HG02642 (cell line): Measurements from ENCODE around the gene MVD.

Experiments
- ATAC-seq: cut with Tn5 transposase; IDR thresholded peaks from one replicate; pipeline ENCODE4 v1.9.1; 2021; ENCODE audit warnings: mild to moderate bottlenecking; ENCODE audit not compliant: unreplicated experiment, poor library complexity

MVD gene

DNA sequence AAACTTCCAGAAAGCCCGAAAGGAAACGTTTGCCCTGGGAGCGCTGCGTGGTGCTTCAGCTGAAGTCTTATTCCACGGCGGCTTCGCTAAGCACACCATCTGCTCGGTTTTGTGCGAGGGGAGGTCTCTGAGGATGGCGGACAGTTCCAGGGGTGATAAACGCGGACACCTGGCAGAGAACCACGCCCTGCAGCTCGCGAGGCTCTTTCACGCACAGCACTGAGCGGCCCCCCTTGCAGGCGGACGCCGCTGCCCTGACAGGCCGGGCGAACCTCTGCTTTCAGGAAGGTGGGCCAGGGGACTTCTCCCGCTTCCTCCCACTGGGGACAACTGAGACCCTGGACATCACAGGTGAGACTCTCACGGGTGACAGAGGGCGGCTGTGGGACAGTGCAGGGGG, 3.7 kb downstream of the MVD start:
- ATAC-seq = no peak

DNA sequence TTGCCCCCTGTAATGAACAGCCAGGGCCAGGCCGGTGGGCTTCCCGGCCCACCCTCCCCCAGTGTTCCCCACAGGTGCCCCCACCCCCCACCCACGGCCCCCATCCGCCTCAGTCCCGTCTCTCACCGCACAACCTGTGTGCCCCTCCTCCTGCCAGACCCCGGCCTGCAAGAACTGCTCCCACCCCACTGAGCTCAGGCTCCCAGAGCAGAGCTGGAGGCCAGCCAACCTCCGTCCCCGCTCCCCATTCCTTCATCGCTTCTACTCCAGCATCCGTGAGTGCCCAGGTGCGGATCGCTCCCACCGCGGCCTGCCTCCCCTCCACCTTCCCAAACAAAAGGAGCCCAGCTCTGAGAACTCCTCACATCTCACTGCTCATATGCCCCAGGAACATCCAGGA, 4.2 kb downstream of the MVD start:
- ATAC-seq = no peak

DNA sequence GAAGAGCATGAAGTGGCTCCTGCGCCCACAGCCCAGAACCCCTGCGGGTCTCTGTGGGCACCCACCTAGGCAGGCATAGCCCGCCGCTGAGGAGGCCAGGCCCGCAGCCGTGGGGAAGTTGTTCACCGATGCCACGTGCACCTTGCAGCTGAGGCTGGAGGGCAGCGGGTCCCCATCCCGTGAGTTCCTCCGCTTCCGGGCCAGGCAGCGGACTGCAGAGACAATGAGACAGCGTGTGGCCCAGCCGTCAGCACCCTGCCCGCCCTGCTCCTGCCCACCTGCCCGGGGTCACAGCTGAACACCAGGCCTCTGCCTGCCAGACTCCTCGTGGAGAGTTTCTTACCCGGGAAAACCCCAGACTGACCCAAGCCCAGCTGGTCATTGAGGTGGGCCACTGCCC, 5.5 kb downstream of the MVD start:
- ATAC-seq = no peak

DNA sequence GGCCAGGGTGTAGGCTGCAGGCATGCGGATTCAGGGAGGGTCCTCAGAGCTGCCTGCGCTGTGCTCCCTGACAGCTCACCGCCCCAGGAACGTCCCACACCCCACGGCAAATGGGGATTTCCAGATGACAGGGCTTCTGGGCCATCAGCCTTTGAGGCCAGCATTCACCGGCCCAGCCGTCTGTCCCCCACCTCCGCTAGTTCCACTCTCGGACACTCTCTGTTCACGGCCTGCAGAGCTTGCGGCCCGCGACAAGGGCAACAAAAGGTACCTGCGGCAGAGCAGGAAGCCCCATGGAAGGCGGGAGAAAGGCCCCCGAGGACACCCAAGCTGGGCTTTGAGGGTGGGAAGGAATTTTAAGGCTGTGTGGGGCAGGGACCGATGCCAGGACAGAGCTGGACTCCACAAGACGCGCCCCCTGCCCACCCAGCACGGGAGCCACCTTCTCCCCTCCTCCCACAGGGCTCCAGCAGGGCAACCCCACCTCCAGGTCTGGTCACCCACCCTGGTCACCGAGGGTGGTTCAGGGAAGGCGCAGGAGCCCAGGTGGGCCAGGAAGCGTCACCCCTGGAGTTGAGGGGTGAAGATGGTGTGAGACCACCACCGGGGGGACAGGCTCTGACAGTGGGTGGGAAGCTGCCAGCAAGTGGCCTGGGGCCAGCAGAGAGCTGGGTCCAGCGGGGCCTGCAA, 6.5 kb downstream of the MVD start:
- no peak for ATAC-seq

DNA sequence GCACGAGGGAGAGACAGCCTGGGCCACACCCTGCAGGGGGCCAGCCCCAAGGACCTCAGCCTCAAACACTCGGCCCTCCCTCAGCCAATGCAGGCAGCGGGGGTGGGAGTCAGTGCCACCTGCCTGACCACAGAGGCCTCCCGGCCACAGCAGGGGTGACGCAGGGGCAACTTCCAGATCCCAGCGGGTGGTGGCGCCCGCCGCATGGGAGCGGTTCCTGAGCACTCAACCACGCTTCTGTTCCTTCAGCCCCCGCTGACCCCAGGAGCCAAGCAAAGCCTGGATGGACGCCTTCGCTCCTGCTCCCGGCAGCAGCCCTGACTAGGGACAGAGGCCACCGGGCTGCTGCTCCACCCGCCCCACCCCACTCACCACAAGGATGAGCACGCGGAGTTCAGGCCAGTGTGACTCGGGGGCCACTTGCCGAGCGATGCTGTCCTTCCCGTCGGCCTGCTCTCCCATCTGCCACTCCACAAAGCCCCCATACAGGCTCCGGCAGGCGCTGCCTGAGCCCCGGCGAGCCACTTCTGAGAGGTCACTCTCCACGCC, 7.1 kb downstream of the MVD start:
- ATAC-seq = no peak

DNA sequence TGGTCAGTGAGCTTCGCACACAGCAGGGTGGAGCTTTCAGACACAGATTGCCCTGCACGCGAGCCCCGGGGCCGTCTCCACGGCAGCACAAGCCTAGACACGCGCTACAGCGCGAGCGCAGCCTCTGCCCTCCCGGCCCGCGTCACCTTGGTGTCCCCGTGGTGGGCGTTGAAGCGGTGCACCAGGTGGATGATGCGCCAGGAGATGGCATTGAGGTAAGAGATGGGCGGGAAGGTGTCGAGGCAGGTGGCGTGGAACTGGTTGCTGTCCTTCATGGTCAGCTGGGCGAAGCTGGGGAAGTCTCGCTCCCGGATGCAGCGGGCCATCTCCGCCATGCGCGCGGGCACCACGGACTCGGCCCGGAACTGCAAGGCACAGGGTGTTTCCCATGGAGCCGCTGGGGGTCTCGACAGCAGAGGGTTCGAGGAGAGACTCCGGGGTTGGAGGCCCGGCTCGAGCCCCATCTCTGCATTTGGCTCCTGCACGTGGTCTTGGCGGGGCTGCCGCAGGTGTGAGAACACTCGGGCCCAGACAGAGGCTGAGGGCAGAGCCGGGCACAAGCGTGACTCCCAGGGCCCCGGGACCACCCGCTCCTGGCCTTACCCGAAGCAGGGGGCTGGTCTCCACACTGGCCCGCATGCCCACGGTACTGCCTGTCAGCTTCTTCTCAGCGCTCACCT, 7.7 kb downstream of the MVD start:
- no peak for ATAC-seq

DNA sequence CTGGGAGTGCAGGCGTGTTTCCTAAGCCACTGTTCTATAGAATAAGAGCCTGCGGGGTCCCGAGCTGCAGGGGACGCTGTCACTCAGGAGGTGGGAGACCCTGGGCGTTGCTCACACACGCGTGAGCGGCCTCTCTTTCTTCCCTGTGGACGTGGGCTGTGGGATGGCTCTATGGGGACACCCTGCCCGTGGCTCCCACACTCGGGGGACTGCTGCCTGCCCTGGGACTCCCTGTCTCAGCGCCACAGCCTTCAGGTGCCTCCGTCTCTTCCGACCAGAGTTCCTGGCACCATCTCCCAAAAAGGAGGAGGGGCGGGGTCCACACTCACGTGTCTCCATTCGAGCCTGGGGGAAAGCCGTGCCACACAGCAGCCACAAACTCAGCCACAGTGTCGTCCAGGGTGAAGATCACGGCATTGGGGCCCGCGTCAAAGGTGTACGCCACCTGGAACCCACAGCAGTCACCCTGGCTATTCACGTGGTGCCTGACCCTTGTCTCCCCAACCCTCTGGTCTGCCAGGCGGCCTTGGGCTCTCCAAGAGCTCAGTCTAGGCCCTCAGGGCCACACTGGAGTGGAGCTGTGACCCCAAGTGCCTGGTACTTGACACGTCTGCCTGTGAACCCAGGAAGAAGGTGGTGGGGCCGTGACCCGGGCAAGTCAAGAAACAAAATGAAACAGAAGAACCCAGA, 8.4 kb downstream of the MVD start:
- ATAC-seq = no peak

DNA sequence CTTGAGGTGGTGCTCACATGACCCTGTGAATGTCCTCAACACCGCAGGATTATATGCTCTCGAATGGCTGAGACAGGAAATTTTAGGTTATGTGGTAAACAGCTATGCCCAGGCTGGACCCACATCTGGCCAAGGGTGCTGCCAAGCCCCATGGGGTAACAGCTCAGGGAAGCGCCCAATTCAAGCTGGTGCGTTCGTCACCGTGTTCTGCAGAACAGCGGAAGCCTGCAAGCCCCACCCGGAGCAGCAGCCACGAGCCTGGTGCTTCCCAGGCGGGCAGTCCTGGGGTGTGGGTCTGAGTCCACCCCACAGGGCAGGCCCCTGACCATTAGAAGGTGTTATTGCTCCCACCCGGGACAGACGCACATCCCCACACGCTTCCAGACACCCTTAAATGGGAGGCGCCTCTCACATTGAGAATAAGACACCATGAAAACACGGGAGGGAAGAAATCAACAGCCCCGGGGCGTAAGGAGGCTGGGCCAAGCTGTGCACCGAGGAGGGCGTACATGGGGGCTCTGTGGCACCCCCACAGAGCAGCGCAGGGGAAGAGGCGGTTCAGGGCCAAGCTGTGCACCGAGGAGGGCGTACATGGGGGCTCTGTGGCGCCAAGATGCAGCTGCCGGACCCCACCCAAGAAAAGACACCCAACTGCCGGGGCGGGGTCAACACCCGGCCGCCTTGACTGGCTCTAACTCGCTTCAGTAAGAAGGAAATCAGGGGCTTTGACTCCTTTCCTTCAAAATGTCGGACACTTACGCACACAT, 9.1 kb downstream of the MVD start:
- no peak for ATAC-seq

DNA sequence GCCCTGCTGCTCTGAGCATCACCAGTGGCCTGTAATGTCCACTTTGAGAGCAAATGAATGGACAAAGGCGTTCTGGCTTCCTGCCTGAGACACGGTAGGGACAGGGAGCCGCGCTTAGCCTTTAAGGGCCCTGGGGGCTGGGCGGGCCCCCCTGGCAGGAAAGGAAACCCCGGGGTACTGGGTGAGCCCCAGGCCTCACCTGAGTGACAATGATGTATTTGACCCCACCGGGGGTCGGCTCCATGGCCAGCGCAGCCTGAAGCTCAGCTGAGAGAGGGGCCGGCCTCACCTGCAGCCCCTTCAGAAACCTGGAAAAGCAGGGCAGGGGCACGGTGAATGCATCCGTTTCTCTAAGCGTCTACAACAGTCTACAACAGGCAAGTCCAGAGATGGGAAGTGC, 9.8 kb downstream of the MVD start:
- ATAC-seq = no peak

DNA sequence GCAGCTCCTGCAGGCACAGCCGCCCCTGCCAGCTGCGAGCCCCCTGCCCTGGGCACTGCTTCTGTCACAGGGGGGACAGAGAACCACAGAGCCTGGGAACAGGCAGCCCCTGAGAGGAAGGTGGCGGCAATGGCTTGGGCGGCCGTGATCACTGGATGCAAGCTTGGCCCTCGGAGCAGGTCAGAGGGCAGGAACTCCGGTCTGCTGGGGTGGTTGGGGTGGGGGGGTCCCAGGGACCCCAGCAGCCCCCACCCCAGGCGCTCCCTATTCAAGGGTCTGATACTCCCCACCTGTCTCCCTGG, 10.2 kb downstream of the MVD start:
- ATAC-seq = no peak

DNA sequence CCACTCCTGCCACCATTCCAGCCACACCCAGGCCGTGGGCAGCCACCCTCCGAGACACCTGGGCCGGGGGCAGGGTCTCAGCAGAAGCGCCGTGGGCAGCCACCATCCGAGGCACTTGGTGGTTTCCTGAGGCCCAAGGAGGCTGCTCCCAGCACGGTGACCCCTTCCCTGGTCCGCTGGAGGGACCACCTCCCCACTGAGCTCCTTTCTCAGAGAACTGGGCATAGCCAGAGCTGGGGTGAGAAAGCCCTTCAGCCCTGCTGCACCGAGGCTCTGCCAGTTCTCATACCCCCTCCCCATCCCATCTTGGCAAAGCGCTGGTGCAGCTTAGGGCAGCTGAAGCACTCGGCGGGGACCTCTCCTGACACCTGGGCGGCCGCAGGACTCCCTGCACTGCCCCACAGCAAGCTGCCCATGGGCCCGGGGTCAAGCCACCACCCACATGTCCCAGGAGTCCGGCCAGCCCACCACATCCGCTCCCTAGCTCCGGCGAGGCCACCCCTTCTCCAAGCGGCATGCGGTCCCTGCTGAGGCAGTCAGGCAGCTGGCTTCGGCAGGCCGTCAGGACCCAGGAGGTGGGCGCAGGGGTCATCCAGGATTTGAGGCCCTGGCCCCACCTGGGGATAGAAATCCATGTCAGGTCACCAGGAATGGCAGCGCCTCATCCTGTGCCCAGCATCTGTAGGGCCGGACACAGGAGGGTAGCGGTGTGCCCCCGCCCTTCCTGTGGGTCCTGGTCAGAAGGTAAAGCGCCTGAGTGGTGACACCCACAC, 10.7 kb downstream of the MVD start:
- ATAC-seq = no peak

DNA sequence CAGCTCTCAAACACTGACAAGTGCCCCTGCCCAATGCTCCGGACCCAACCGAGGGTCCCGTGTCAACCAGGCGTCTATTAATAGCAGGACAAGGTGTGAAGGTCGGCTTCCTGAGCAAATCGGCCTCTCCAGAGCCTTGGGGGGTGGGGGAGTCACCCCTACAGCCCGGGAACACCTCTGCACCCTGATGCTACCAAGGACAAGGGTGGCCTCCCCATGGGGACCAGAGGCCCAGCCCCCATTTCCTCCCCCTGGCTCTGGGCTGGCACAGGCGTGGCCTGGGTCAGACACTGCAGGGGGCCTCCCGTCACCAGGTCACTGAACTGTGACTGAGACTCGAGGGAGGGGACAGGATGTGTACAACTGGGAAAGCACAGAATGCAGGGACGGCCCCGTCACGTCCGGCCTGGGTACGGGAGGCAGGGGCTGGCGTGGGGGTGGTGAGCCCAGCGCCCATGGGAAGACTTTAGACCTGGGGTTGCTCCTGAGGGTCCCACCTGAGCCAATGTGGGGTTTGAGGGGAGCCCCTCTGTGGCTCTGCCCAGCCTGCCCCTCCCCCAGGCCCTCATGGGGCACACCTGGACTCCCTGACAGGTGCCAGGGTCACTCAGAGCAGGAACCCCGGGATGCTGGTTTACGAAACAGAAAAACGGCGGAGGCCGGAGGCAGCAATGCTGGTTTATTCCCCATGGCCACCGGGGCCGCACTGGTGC, 11.5 kb downstream of the MVD start:
- ATAC-seq = peak; percentile 68

DNA sequence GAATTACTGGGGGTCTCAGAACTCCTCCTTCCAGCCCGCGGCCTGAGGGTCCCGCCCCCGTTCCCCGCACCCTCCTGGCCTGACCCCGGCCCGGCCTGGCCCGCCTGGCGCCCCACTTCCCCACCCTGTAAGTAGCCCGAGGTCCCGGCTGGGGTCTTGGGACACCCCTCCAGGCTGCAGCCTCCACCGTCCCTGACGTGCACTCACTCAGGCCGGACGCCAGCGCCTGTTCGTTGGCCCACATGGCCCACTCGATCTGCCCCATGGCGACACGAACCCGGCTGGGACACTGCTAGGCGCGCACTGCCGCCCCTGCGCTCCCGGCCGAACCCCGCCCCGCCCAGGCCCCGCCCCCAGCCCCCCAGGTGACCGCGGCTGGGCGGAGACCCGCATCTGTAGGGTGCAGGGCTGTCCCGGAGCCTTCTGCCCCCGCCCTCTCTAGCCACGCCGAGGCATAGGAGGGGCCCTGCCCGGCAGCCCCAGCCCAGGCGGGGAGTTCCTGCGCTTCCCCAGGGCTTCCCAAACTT, 12.1 kb downstream of the MVD start, which contains the start of gene CYBA:
Gene CYBA (minus strand): TSS at position 305 of the 527 bp plus-strand sequence. CDS start 40 bp downstream, at position 265.
- peak; percentile 77 for ATAC-seq

DNA sequence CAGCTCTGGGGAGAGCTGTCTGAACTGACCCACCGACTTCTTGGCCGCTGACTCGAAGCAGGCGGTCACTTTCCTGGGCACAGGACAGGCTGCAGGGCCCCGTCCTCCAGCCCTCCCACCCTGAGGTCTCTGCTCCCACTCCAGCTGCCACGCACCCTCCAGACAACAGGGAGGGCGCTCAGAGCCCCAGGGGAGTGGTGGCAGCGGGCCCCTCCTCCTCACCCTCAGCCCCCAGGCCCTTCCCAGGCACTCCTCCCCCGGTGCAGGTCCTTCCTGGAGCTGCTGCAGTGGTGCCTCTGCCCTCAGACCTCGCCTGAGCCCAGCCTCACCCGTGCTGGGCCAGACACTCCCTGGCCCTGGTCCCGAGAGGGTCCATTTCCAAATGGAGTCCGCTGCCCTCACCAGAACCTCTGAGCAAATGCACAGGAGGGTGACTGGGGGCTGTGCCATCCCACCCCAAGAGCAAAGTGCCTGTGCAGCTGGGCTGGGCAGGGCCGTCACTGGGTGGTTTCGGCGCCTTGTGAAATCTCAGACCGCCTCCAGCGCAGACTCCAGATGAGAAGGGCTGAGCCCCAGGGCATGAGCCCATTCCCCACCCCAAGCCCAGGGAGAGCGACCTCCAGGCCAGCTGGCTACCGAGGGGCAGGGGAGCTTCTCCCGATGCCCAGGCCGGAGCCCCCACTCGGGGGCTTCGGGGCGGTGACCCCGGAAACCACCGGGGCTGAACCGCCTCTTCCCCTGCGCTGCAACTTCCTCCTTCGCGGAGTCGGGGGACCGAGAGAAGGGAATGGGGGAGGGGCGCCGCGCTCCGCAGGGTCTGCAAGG, 12.8 kb downstream of the MVD start:
- peak; percentile 16 for ATAC-seq

DNA sequence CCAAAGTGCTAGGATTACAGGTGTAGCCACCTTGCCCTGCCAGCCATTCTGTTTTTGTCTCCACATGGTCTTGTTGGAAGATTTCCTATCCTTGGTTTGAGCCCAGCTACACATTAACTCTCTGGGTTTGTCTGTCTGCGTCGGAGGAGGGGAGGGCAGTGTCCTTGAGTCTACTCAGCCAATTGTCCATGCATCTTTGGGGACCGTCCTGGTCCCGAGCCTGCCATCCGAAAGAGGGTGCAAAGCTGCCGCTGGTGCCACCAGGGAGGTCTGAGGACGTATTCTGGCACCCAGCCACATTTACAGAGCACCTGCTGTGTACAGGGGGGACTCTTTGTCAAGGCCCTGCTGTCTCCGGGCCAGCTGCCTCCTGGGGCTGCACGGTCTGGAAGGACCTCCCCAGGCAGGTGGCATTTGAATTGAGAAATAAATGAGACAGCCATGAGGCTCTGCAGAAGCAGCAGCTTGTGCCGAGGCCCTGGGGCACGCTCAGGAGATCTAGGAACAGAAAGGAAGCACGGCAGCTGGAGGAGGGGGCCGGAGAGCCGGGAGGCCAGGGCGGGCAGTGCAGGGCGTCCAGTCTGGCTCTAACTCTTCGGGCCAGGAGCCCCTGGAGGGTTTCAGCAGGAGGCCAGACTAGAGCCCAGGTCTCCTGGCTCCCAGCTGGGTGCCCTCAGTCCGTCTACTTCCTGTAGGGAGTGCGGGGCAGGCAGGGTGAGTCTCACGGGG, 13.5 kb downstream of the MVD start:
- no peak for ATAC-seq

DNA sequence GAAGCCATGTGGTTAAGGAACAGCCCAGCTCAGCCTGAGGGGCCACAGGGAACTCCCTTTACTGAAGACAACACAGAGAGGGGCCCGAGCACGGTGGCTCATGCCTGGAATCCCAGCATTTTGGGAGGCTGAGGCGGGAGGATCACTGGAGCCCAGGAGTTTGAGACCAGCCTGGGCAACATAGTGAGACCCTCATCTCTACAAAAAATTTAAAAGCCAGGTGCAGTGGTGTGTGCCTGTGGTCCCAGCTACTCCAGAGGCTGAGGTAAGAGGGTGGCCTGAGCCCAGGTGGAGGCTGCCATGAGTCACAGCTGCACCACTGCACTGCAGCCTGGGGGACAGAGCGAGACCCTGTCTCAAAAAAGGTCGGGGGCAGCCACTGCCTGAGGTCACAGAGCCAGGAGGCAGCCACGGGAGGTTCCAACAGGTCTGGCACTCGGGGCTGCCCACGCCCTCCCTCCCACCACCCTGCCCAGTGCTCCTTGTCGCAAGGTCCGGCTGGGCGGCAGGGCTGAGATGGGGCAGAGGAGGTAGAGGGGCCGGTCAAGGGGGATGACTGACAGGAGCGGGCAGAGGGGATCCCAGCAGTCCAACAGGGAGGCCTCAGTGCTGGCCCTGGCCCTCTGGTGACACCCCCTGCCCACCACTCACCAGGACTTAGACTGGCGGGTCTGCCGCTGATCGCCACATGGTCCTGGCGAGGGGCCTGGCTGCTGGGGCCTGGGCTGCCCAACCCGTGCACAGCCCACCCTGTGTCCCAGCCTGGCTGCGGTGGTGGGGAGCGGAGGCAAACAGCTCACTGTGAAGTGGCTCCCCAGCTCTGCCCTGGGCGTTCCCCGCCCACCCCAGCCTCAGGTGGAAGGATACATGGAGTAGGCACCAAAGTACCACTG, 15.5 kb downstream of the MVD start:
- no peak for ATAC-seq
